HCT116 (cell line): ENCODE data around the gene PPP1R1B. TPM values are rescaled to one million over a fixed set of nuclear protein-coding genes. Genes with fewer than 3 reads are reported as not detected.
A peak's percentile ranks its signal among the peaks of the same experiment; 100 is the strongest.

Experiments
- ATAC-seq: fragments of 200-7000 bp; cut with Tn5 transposase; 2 replicates; pipeline ENCODE4 v1.9.1; 2020; ENCODE audit warnings: mild to moderate bottlenecking, moderate library complexity
- BruUV-seq: library from RNA; stranded (reverse); fragments of 400-500 nt; replicated peaks from 2 replicates; lab custom pipeline; 2021; lab: Mats Ljungman, UMichigan
- CTCF ChIA-PET: fragments of 300-600 bp; sonication (Branson Sonifier 250); formaldehyde crosslinking; loops from one replicate; lab custom pipeline; 2021; ENCODE audit warnings: antibody characterized with exemption; lab: Charles Lee
- POLR2A ChIA-PET: fragments of 300-600, 350-600 bp; sonication (Branson Sonifier 250); formaldehyde crosslinking; loops from one replicate; lab custom pipeline; 2021; ENCODE audit warnings: antibody characterized with exemption; lab: Charles Lee
- RAD21 ChIA-PET, 2 experiments: fragments of 300-600 bp; sonication (Branson Sonifier 250); formaldehyde crosslinking; loops; one replicate each; lab custom pipeline; 2023; ENCODE audit warnings: low total read pairs in 2 of 2; ENCODE audit not compliant: uncharacterized antibody in 2 of 2, unreplicated experiment in 2 of 2, low non-redundant PET in 1 of 2; lab: Charles Lee
- DNase-seq: peaks from one replicate; pipeline ENCODE4 v3.0.0-alpha.2; 2010; ENCODE audit warnings: low read depth, low spot score
- H2AFZ ChIP-seq: fragments of 200-600 bp; shearing (Covaris generic), sonication (generic); 2 replicates; pipeline ENCODE4 v1.6.1; 2017; ENCODE audit warnings: low read depth, mixed run types, mixed read lengths, antibody characterized with exemption, low read length; ENCODE audit not compliant: poor library complexity, severe bottlenecking
- H3K27ac ChIP-seq: 2 replicates; pipeline ENCODE4 v1.5.1; 2012; ENCODE audit warnings: low read depth, low read length
- H3K27me3 ChIP-seq: fragments of 200-600 bp; sonication (generic); 2 replicates; pipeline ENCODE4 v1.6.1; 2016; ENCODE audit warnings: mixed run types, low read length, mixed read lengths; ENCODE audit not compliant: insufficient read depth
- H3K36me3 ChIP-seq, 2 experiments: fragments of 200-500 bp in 1 of 2; fragments of 200-600 bp in 1 of 2; sonication (Bioruptor generic) in 1 of 2; sonication (generic) in 1 of 2; 2 replicates each; pipeline versions ENCODE4 v1.5.1 to v1.6.1; 2014 to 2016; ENCODE audit warnings: low read length in 2 of 2, inconsistent platforms in 1 of 2, mixed read lengths in 1 of 2, mixed run types in 1 of 2; ENCODE audit not compliant: insufficient read depth in 2 of 2, control insufficient read depth in 1 of 2
- H3K4me1 ChIP-seq, 2 experiments: fragments of 200-600 bp in 1 of 2; sonication (generic) in 1 of 2; 2 replicates each; pipeline versions ENCODE4 v1.5.1 to v1.6.1; 2012 to 2017; ENCODE audit warnings: low read length in 2 of 2, inconsistent platforms in 1 of 2, mild to moderate bottlenecking in 1 of 2, mixed read lengths in 1 of 2, mixed run types in 1 of 2, moderate library complexity in 1 of 2; ENCODE audit not compliant: insufficient read depth in 2 of 2, control insufficient read depth in 1 of 2
- H3K4me2 ChIP-seq: fragments of 200-600 bp; sonication (generic); 2 replicates; pipeline ENCODE4 v1.6.1; 2017; ENCODE audit warnings: mixed run types, low read length, mixed read lengths
- H3K4me3 ChIP-seq, 2 experiments: fragments of 200-600 bp in 1 of 2; sonication (generic) in 1 of 2; replicated peaks in 1 of 2; 2 replicates each; pipeline ENCODE4 v1.5.1; 2011 to 2016; ENCODE audit warnings: low read length in 2 of 2, control low read depth in 1 of 2, low read depth in 1 of 2, mild to moderate bottlenecking in 1 of 2, mixed read lengths in 1 of 2, mixed run types in 1 of 2
- H3K79me2 ChIP-seq: fragments of 200-600 bp; sonication (generic); 2 replicates; pipeline ENCODE4 v1.6.1; 2017; ENCODE audit warnings: mild to moderate bottlenecking, mixed run types, low read length, moderate library complexity, mixed read lengths; ENCODE audit not compliant: insufficient read depth
- H3K9ac ChIP-seq: fragments of 200-600 bp; sonication (generic); 2 replicates; pipeline ENCODE4 v1.6.1; 2016; ENCODE audit warnings: low read length, mixed read lengths
- H3K9me2 ChIP-seq: fragments of 200-600 bp; sonication (generic), shearing (Covaris generic); 2 replicates; pipeline ENCODE4 v1.6.1; 2017; ENCODE audit warnings: mixed run types, mild to moderate bottlenecking, moderate library complexity; ENCODE audit not compliant: insufficient read depth
- H3K9me3 ChIP-seq, 2 experiments: fragments of 200-500 bp in 1 of 2; fragments of 200-600 bp in 1 of 2; sonication (Bioruptor generic) in 1 of 2; sonication (generic) in 1 of 2; 2 replicates each; pipeline ENCODE4 v1.6.1; 2014 to 2017; ENCODE audit warnings: low read length in 2 of 2, mixed read lengths in 2 of 2, inconsistent platforms in 1 of 2, low read depth in 1 of 2, mild to moderate bottlenecking in 1 of 2, mixed run types in 1 of 2, moderate library complexity in 1 of 2; ENCODE audit not compliant: control insufficient read depth in 1 of 2, insufficient read depth in 1 of 2
- H4K20me1 ChIP-seq: fragments of 200-600 bp; sonication (generic), shearing (Covaris generic); 2 replicates; pipeline ENCODE4 v1.6.1; 2017; ENCODE audit warnings: mixed run types, mild to moderate bottlenecking, moderate library complexity; ENCODE audit not compliant: insufficient read depth
- CEBPB ChIP-seq: IDR thresholded peaks from 2 replicates; pipeline ENCODE4 v1.6.1; 2012; ENCODE audit warnings: low read depth
- EGR1 ChIP-seq: IDR thresholded peaks from 2 replicates; pipeline ENCODE4 v1.6.1; 2012; ENCODE audit warnings: low read depth
- ELF1 ChIP-seq: IDR thresholded peaks from 2 replicates; pipeline ENCODE4 v1.6.1; 2012; ENCODE audit warnings: low read depth, borderline replicate concordance
- EZH2 ChIP-seq: fragments of 200-600 bp; sonication (generic); IDR thresholded peaks from 2 replicates; pipeline ENCODE4 v1.6.1; 2017; ENCODE audit warnings: antibody characterized with exemption, mixed run types
- EZH2phosphoT487 ChIP-seq: fragments of 200-600 bp; IDR thresholded peaks from 2 replicates; pipeline ENCODE4 v1.6.1; 2018; ENCODE audit warnings: antibody characterized with exemption, borderline replicate concordance
- POLR2AphosphoS5 ChIP-seq: IDR thresholded peaks from 2 replicates; pipeline ENCODE4 v1.6.1; 2011; ENCODE audit warnings: mild to moderate bottlenecking, low read depth, low read length, moderate library complexity
- RAD21 ChIP-seq: IDR thresholded peaks from 2 replicates; pipeline ENCODE4 v1.6.1; 2012; ENCODE audit warnings: low read depth, mild to moderate bottlenecking
- SRF ChIP-seq: IDR thresholded peaks from 2 replicates; pipeline ENCODE4 v1.6.1; 2012; ENCODE audit warnings: low read depth
- TCF7L2 ChIP-seq: IDR thresholded peaks from 2 replicates; pipeline ENCODE4 v1.7.0; 2011; ENCODE audit warnings: borderline replicate concordance, inconsistent platforms; ENCODE audit not compliant: insufficient read depth, insufficient read length; ENCODE audit errors: extremely low read depth
- YY1 ChIP-seq: IDR thresholded peaks from 2 replicates; pipeline ENCODE4 v1.6.1; 2011; ENCODE audit warnings: low read length, low read depth, moderate library complexity, mild to moderate bottlenecking; ENCODE audit not compliant: insufficient replicate concordance; ENCODE audit errors: extremely low read depth
- ZFX ChIP-seq: fragments of 450-650 bp; IDR thresholded peaks from 2 replicates; pipeline ENCODE4 v1.6.1; 2017
- ZNF274 ChIP-seq: fragments of 200-500 bp; sonication (Bioruptor generic); IDR thresholded peaks from 2 replicates; pipeline ENCODE4 v1.6.1; 2014; ENCODE audit warnings: mild to moderate bottlenecking, low read depth, low read length, inconsistent platforms
- intact Hi-C: fragments of 100-400 bp; cut with micrococcal nuclease; formaldehyde crosslinking; loops from 2 replicates; pipeline ENCODE4 v1.10.0; 2022
- total RNA-seq: library from RNA; stranded (reverse); gene quantifications from one replicate; pipeline ENCODE4 v1.2.1, GENCODE V29; 2021; ENCODE audit not compliant: unreplicated experiment
- TF ChIP-seq, protein P1 (sequence below): IDR thresholded peaks from 2 replicates; pipeline ENCODE4 v1.6.1; 2012
- TF ChIP-seq, protein P2 (sequence below): IDR thresholded peaks from 2 replicates; pipeline ENCODE4 v1.6.1; 2012
- TF ChIP-seq, protein P3 (sequence below), 3 experiments: fragments of 200-600 bp in 1 of 3; sonication (generic) in 1 of 3; IDR thresholded peaks in 2 of 3; conservative IDR thresholded peaks in 1 of 3; 2 replicates each; pipeline ENCODE4 v1.5.1; 2012 to 2017; ENCODE audit warnings: low read depth in 2 of 3, low read length in 2 of 3, antibody characterized with exemption in 1 of 3, borderline replicate concordance in 1 of 3, control low read depth in 1 of 3, mild to moderate bottlenecking in 1 of 3, mixed read lengths in 1 of 3, mixed run types in 1 of 3, moderate library complexity in 1 of 3; ENCODE audit not compliant: insufficient read depth in 1 of 3

Gene PPP1R1B
- total RNA-seq, 1 experiment from 2014 or later = 0.49 TPM

DNA sequence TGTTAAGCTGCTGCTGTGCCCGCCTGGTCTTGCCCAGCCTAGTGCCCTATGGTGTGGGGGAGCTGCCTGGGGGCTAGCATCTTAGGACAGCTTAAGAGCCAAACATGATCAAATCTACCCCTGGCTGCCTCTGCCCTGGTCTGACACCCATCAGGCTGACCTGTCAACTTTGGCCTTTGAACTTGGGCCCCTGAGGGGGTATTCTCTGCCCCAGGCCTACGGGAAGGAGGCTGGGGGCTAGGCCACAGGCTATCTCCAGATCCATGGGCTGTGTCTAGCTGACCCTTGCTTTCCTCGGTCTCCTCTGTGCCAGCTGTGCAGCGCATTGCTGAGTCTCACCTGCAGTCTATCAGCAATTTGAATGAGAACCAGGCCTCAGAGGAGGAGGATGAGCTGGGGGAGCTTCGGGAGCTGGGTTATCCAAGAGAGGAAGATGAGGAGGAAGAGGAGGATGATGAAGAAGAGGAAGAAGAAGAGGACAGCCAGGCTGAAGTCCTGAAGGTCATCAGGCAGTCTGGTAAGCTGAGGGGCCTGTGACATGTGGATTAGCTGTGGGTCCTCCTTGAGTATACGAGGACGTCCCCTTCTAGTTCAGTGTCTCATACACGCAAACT is 6.9 kb downstream of the PPP1R1B start:
- POLR2A ChIA-PET = no interaction called here
- intact Hi-C loops = loop anchor here (2.0 kb wide), 1 partner anchor 41 kb away; no protein-coding TSS in a partner anchor

More for the DNA sequence above, 6.9 kb downstream of the PPP1R1B start:
- peaks cover 60 to 83% of the 10 kb centered on the region in 2 experiments for H3K4me1 ChIP-seq
- H3K27ac ChIP-seq = peak overlapping the region; percentile 51; the same call in 1 of the 2 replicates
- ChIA-PET CTCF (interaction anchor here (1.4 to 8.3 kb wide), 5 partner anchors 11 to 86 kb away, joined by 4 to 157 read pairs (median 8); no protein-coding TSS in a partner anchor), RAD21 (interaction anchor here (1.7 to 2.2 kb wide), 3 partner anchors 10 to 12 kb away, joined by 5 to 12 read pairs (median 7); no protein-coding TSS in a partner anchor)
- H3K9ac ChIP-seq = no peak overlapping the region
- no peak overlapping the region for H2AFZ ChIP-seq
- DNase-seq (no peak), ATAC-seq (no peak)
- no peak overlapping the region for H3K4me3 ChIP-seq
- H3K27me3 ChIP-seq = no peaks in the 10 kb centered on the region
- H3K4me2 ChIP-seq = peak overlapping the region; percentile 67; the same call in 1 of the 2 replicates
- peaks cover 15% of the 10 kb centered on the region for H3K79me2 ChIP-seq
- no peaks in the 10 kb centered on the region for H3K9me3 ChIP-seq
- no peaks in the 10 kb centered on the region for H3K36me3 ChIP-seq
- no peaks in the 10 kb centered on the region for H3K9me2 ChIP-seq
- BruUV-seq = no TSS peak
- TF ChIP-seq ELF1 = no peak
- no peak for TF ChIP-seq EZH2
- TF ChIP-seq, protein P1, sequence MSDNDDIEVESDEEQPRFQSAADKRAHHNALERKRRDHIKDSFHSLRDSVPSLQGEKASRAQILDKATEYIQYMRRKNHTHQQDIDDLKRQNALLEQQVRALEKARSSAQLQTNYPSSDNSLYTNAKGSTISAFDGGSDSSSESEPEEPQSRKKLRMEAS = no peak
- TF ChIP-seq SRF = no peak
- TF ChIP-seq, protein P2, sequence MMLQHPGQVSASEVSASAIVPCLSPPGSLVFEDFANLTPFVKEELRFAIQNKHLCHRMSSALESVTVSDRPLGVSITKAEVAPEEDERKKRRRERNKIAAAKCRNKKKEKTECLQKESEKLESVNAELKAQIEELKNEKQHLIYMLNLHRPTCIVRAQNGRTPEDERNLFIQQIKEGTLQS = no peak
- no peak for TF ChIP-seq ZNF274
- no peak for TF ChIP-seq EGR1
- TF ChIP-seq YY1 = no peak
- TF ChIP-seq EZH2phosphoT487 = no peak
- no peak for TF ChIP-seq ZFX
- no peak for TF ChIP-seq RAD21
- no peak for TF ChIP-seq POLR2AphosphoS5
- TF ChIP-seq TCF7L2 = no peak
- TF ChIP-seq, protein P3, sequence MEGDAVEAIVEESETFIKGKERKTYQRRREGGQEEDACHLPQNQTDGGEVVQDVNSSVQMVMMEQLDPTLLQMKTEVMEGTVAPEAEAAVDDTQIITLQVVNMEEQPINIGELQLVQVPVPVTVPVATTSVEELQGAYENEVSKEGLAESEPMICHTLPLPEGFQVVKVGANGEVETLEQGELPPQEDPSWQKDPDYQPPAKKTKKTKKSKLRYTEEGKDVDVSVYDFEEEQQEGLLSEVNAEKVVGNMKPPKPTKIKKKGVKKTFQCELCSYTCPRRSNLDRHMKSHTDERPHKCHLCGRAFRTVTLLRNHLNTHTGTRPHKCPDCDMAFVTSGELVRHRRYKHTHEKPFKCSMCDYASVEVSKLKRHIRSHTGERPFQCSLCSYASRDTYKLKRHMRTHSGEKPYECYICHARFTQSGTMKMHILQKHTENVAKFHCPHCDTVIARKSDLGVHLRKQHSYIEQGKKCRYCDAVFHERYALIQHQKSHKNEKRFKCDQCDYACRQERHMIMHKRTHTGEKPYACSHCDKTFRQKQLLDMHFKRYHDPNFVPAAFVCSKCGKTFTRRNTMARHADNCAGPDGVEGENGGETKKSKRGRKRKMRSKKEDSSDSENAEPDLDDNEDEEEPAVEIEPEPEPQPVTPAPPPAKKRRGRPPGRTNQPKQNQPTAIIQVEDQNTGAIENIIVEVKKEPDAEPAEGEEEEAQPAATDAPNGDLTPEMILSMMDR (IDR thresholded peaks at IDR 0.05 in 2 of 3, conservative IDR thresholded peaks at IDR 0.05 in 1 of 3; ENCODE audit: borderline replicate concordance in 1 of 3, insufficient read depth in 1 of 3, low read depth in 2 of 3, low read length in 2 of 3) = no peak
- TF ChIP-seq CEBPB = no peak
- H4K20me1 ChIP-seq = no peaks in the 10 kb centered on the region
